Lower lobe of right lung (tissue), 2 donors: ENCODE results near the gene FOXF1. TPM values are rescaled to one million over a fixed set of nuclear protein-coding genes. Genes with fewer than 3 reads are reported as not detected.

ENCODE experiments used
- ATAC-seq, 2 donors: fragments of 200-7000 bp; cut with Tn5 transposase; one replicate each; pipeline ENCODE4 v1.9.1; 2020 to 2022; ENCODE audit warnings: mild to moderate bottlenecking in 2 of 2, moderate library complexity in 2 of 2
- DNase-seq: peaks from one replicate; pipeline ENCODE4 v3.0.0-alpha.2; 2020
- H3K27ac ChIP-seq: fragments of 200-600 bp; one replicate; pipeline ENCODE4 v1.8.0; 2022
- H3K27me3 ChIP-seq: fragments of 200-600 bp; one replicate; pipeline ENCODE4 v1.8.0; 2022; ENCODE audit warnings: low read depth
- H3K36me3 ChIP-seq: fragments of 200-600 bp; one replicate; pipeline ENCODE4 v1.8.0; 2022; ENCODE audit warnings: mild to moderate bottlenecking
- H3K4me1 ChIP-seq: fragments of 200-600 bp; one replicate; pipeline ENCODE4 v1.8.0; 2022
- H3K4me3 ChIP-seq: fragments of 200-600 bp; one replicate; pipeline ENCODE4 v1.8.0; 2022; ENCODE audit warnings: mild to moderate bottlenecking
- H3K9me3 ChIP-seq: fragments of 200-600 bp; one replicate; pipeline ENCODE4 v1.8.0; 2022
- intact Hi-C: fragments of 100-400 bp; cut with DNase I; formaldehyde crosslinking; loops from one replicate; pipeline ENCODE4 v1.11.0; 2022
- total RNA-seq: library from RNA; stranded (reverse); fragmentation: NEBNext Ultra II Directional; extraction: Animal tissue kit (Norgen Biotek cat#: 25700); gene quantifications from one replicate; pipeline ENCODE4 v1.2.1, GENCODE V29; 2021
- TF ChIP-seq, protein P1 (sequence below): fragments of 200-600 bp; IDR thresholded peaks from one replicate; pipeline ENCODE4 v1.8.0; 2022; ENCODE audit warnings: antibody characterized with exemption, mild to moderate bottlenecking
- donor health status: DM: no; HTN: yes; CAD: no; lungs with severe emphysema.

Gene FOXF1
- total RNA-seq, 1 donor from 2014 or later = 31.2 TPM

DNA sequence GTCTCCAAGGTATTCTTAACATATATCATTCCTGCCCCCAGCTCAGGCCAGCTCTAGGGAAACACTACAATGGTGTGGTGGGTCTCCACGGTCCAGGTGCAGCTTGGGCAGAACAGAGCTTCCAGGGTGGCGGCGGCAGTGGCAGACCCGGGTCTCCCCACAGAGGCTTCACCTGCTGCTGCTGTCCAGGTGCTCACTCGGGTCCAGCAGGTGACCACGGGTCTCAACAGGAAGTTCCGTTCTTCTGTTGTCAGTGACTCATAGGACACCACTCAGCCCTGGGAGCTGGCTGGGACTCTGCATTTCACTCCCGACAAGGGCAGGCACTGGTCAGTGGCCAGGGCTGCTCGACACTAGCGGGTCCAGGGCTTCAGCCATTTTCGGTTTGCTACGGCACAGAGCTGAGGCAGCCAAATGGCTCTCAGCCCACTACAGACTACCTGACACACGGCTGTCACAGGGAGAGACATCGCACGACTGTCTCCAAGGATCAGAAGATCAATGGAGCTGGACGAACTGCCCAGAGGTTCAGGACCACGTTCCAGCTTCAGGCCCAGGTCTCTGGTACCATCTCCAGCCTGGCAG, 28.0 kb downstream of the FOXF1 start:
- H3K4me1 ChIP-seq = no peaks in the 10 kb centered on the region
- ATAC-seq = no peak
- H3K27ac ChIP-seq = no peak overlapping the region
- no peak overlapping the region for H3K4me3 ChIP-seq
- no peaks in the 10 kb centered on the region for H3K9me3 ChIP-seq
- H3K27me3 ChIP-seq = no peaks in the 10 kb centered on the region
- TF ChIP-seq, protein P1, sequence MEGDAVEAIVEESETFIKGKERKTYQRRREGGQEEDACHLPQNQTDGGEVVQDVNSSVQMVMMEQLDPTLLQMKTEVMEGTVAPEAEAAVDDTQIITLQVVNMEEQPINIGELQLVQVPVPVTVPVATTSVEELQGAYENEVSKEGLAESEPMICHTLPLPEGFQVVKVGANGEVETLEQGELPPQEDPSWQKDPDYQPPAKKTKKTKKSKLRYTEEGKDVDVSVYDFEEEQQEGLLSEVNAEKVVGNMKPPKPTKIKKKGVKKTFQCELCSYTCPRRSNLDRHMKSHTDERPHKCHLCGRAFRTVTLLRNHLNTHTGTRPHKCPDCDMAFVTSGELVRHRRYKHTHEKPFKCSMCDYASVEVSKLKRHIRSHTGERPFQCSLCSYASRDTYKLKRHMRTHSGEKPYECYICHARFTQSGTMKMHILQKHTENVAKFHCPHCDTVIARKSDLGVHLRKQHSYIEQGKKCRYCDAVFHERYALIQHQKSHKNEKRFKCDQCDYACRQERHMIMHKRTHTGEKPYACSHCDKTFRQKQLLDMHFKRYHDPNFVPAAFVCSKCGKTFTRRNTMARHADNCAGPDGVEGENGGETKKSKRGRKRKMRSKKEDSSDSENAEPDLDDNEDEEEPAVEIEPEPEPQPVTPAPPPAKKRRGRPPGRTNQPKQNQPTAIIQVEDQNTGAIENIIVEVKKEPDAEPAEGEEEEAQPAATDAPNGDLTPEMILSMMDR = no peak
- DNase-seq = no peak
- intact Hi-C loops = no loop called here
- H3K36me3 ChIP-seq = peaks cover 92% of the 10 kb centered on the region

DNA sequence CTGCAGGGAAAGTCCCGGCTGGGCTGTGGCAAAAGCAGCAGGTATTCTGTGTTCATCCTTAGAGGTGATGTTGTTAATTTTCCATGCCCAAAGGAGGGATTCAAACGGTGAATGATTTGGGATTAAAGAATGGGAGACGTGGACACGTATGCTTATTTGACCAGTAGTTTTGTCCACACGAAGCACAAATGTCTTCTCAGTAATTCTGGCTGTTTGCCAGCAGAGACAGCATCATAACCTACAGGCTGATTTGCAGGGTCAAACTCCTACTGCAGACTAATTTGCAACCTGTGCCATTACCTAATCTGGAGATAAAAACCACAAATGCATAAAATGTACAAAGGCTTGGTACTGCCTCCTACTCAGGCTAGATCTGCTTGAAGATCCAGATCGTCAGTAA, 30.6 kb downstream of the FOXF1 start:
- peaks cover 86% of the 10 kb centered on the region for H3K36me3 ChIP-seq
- no peaks in the 10 kb centered on the region for H3K27me3 ChIP-seq
- TF ChIP-seq, protein P1 = no peak
- no peaks in the 10 kb centered on the region for H3K9me3 ChIP-seq
- DNase-seq (no peak), ATAC-seq (no peak)
- no peaks in the 10 kb centered on the region for H3K4me1 ChIP-seq
- intact Hi-C loops = no loop called here
- H3K4me3 ChIP-seq = no peak overlapping the region
- no peak overlapping the region for H3K27ac ChIP-seq

DNA sequence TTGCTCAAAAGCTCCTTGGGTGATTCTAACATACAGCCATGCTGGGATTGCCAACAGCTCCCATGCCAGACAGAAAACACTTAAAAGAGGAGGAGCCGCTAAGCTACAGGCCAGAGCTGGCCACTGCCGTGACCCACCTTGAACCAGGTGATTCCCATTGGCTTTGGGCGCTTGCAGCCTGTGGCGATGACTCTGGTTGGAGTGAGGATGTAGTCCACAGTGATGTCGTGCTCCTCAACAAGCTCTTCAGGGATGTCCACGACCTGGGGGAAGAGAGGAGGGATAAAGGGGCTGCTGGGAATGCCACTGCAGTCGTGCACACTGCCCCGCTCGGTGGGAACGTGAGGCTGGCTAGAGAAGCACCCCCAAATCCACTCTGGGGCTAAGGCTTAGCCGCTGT, 31.2 kb downstream of the FOXF1 start:
- no peaks in the 10 kb centered on the region for H3K27me3 ChIP-seq
- ATAC-seq (no peak), DNase-seq (no peak)
- no peaks in the 10 kb centered on the region for H3K4me1 ChIP-seq
- TF ChIP-seq, protein P1 = no peak
- H3K4me3 ChIP-seq = no peak overlapping the region
- no peak overlapping the region for H3K27ac ChIP-seq
- intact Hi-C loops = no loop called here
- H3K9me3 ChIP-seq = no peaks in the 10 kb centered on the region
- H3K36me3 ChIP-seq = peaks cover 86% of the 10 kb centered on the region

DNA sequence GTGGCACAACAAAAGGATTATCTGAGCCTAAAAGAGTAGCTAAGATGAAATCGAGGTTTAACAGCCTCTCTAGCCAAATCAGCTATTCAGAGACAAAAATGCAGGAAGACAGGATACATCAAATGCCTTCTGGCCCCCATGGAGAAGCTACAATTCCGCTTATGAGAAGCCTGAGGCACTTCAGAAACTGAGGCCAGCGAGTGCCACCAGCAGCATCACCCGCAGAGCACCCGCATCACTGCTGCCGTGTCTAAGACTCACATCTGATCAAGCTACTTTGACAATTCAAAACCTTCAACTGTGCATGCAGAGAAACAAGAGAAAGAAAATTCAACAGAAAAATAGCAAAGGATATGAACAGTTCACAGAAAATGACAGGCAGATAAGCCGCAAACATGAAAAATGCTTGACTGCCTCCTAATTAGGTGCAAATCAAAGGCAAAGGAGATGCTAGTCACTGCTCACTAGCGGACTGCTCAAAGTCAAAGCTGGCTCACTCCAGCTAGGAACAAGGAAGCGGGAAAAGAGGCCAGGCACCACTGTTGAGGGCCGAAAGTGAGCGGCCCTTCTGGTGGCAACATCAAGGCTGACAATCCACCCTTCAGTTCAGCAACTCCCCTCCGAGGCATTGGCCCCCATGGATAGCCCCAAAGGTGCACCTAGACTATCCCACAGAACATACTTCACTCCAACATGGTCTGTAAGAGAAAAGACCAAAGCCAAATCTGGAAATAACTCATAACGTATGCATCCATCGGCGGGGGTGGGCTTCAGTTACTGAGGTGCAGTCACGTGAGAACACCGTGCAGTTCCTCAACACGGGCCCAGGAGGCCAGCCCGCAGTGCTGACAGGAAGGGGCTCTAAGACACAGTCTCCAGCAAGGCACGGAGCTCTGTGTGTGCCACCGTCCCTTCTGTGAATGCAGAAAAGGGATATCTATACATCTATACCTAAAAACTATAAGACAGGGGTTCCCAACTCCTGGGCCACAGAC, 32.7 kb downstream of the FOXF1 start:
- TF ChIP-seq, protein P1 = no peak
- Histone ChIP-seq H3K9me3 (no peaks in the 10 kb centered on the region), H3K4me1 (no peaks in the 10 kb centered on the region), H3K36me3 (peaks cover 87% of the 10 kb centered on the region), H3K27me3 (no peaks in the 10 kb centered on the region), H3K27ac (no peak overlapping the region), H3K4me3 (no peak overlapping the region)
- no peak for DNase-seq
- ATAC-seq = no peak
- intact Hi-C loops = no loop called here

DNA sequence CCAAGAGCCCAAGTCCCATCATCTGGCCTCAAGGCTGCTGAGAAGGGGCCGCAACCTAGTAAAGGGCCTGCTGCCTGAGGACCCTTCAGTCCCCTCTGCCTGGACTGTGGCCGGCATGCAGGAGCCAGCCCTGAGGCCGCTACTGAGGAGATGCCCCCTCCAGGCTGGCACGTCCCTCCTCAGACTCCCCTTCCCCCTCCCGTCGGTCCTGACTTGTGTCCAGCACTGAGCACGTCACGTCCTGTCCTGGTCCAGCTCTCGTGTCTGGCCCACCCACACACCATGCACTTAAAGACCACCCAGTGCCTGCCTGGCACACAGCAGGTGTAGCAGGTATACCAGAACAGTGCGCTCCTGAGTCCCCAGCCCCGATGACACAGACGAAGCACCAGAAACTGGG, 35.2 kb downstream of the FOXF1 start:
- Histone ChIP-seq H3K27me3 (no peaks in the 10 kb centered on the region), H3K36me3 (peaks cover 83% of the 10 kb centered on the region), H3K9me3 (no peaks in the 10 kb centered on the region), H3K4me3 (no peak overlapping the region), H3K4me1 (no peaks in the 10 kb centered on the region), H3K27ac (no peak overlapping the region)
- TF ChIP-seq, protein P1 = no peak
- DNase-seq = no peak
- intact Hi-C loops = no loop called here
- ATAC-seq = peak in 1 of 2 donors; percentile 14
